Endothelial cell (in vitro differentiated cells): ENCODE results near the gene KCNJ6. TPM values are rescaled to one million over a fixed set of nuclear protein-coding genes. Genes with fewer than 3 reads are reported as not detected.

ENCODE experiments used
- DNase-seq: peaks from one replicate; pipeline ENCODE4 v3.0.0; 2021; ENCODE audit warnings: low spot score
- H3K27ac Mint-ChIP-seq: one replicate; pipeline ENCODE4 v1.8.0; 2021; ENCODE audit warnings: mixed read lengths, inconsistent platforms; ENCODE audit not compliant: unreplicated experiment
- H3K27me3 Mint-ChIP-seq: one replicate; pipeline ENCODE4 v1.8.0; 2021; ENCODE audit warnings: mild to moderate bottlenecking, moderate library complexity, mixed read lengths, inconsistent platforms; ENCODE audit not compliant: unreplicated experiment
- H3K36me3 Mint-ChIP-seq: one replicate; pipeline ENCODE4 v1.8.0; 2021; ENCODE audit warnings: mild to moderate bottlenecking, low read depth, mixed read lengths, inconsistent platforms; ENCODE audit not compliant: unreplicated experiment
- H3K4me1 Mint-ChIP-seq: one replicate; pipeline ENCODE4 v1.8.0; 2021; ENCODE audit warnings: mild to moderate bottlenecking, mixed read lengths, inconsistent platforms; ENCODE audit not compliant: unreplicated experiment
- H3K4me3 Mint-ChIP-seq: one replicate; pipeline ENCODE4 v1.8.0; 2021; ENCODE audit warnings: mild to moderate bottlenecking, mixed read lengths, inconsistent platforms; ENCODE audit not compliant: unreplicated experiment
- H3K9me3 Mint-ChIP-seq: one replicate; pipeline ENCODE4 v1.8.0; 2021; ENCODE audit warnings: mixed read lengths, inconsistent platforms; ENCODE audit not compliant: unreplicated experiment
- CTCF ChIP-seq: fragments of 200-600 bp; sonication (generic); IDR thresholded peaks from one replicate; pipeline ENCODE4 v1.5.0; 2021; ENCODE audit warnings: antibody characterized with exemption; ENCODE audit not compliant: unreplicated experiment
- total RNA-seq: library from RNA; stranded (reverse); fragmentation: NEBNext Ultra II Directional; extraction: Animal tissue kit (Norgen Biotek cat#: 25700); gene quantifications from one replicate; pipeline ENCODE4 v1.2.1, GENCODE V29; 2021; ENCODE audit not compliant: unreplicated experiment

The KCNJ6 gene
- total RNA-seq, 1 donor from 2014 or later: 0.41 TPM

GRCh38 chr21:37869661-37870060, 46.6 kb downstream of the KCNJ6 start:
- Mint-ChIP-seq H3K9me3 (no peaks in the 10 kb centered on the region), H3K4me3 (no peak overlapping the region), H3K36me3 (no peaks in the 10 kb centered on the region), H3K4me1 (no peaks in the 10 kb centered on the region), H3K27ac (no peak overlapping the region), H3K27me3 (peaks cover 1% of the 10 kb centered on the region)
- DNase-seq: no peak
- TF ChIP-seq CTCF: no peak

- Mint-ChIP-seq H3K27ac (no peak overlapping the region), H3K4me1 (no peaks in the 10 kb centered on the region), H3K27me3 (peaks cover 1% of the 10 kb centered on the region), H3K36me3 (no peaks in the 10 kb centered on the region), H3K4me3 (no peak overlapping the region), H3K9me3 (no peaks in the 10 kb centered on the region)
- no peak for DNase-seq
- TF ChIP-seq CTCF: no peak
Measured at GRCh38 chr21:37868446-37869295, 47.6 kb downstream of the KCNJ6 start.

GRCh38 chr21:37866027-37866426, 50.2 kb downstream of the KCNJ6 start:
- no peaks in the 10 kb centered on the region for H3K36me3 Mint-ChIP-seq
- no peak overlapping the region for H3K27ac Mint-ChIP-seq
- H3K9me3 Mint-ChIP-seq: no peaks in the 10 kb centered on the region
- no peak overlapping the region for H3K4me3 Mint-ChIP-seq
- no peak for TF ChIP-seq CTCF
- H3K4me1 Mint-ChIP-seq: no peaks in the 10 kb centered on the region
- peaks cover 1% of the 10 kb centered on the region for H3K27me3 Mint-ChIP-seq
- no peak for DNase-seq

- H3K27ac Mint-ChIP-seq: no peak overlapping the region
- H3K27me3 Mint-ChIP-seq: peaks cover 1% of the 10 kb centered on the region
- H3K9me3 Mint-ChIP-seq: no peaks in the 10 kb centered on the region
- no peak for DNase-seq
- no peaks in the 10 kb centered on the region for H3K4me1 Mint-ChIP-seq
- TF ChIP-seq CTCF: no peak
- H3K4me3 Mint-ChIP-seq: no peak overlapping the region
- H3K36me3 Mint-ChIP-seq: no peaks in the 10 kb centered on the region
Measured at GRCh38 chr21:37865156-37865555, 51.1 kb downstream of the KCNJ6 start.

GRCh38 chr21:37863842-37864241, 52.4 kb downstream of the KCNJ6 start:
- H3K36me3 Mint-ChIP-seq: no peaks in the 10 kb centered on the region
- H3K27me3 Mint-ChIP-seq: peaks cover 1% of the 10 kb centered on the region
- TF ChIP-seq CTCF: no peak
- H3K4me1 Mint-ChIP-seq: no peaks in the 10 kb centered on the region
- DNase-seq: no peak
- no peaks in the 10 kb centered on the region for H3K9me3 Mint-ChIP-seq
- H3K27ac Mint-ChIP-seq: no peak overlapping the region
- no peak overlapping the region for H3K4me3 Mint-ChIP-seq
